SJCRH30 (cell line): ENCODE results near the gene SAT1. TPM values are rescaled to one million over a fixed set of nuclear protein-coding genes. Genes with fewer than 3 reads are reported as not detected.

Source experiments
- DNase-seq, 2 experiments: peaks; one replicate each; pipeline ENCODE4 v3.0.0-alpha.2; 2015 to 2020
- H3K27ac ChIP-seq: fragments of 250-450 bp; sonication (Bioruptor Pico); 2 replicates; pipeline ENCODE4 v1.5.1; 2020; ENCODE audit warnings: mild to moderate bottlenecking, moderate library complexity
- H3K27me3 ChIP-seq: fragments of 250-450 bp; sonication (Bioruptor Pico); 2 replicates; pipeline ENCODE4 v1.5.1; 2020; ENCODE audit warnings: mild to moderate bottlenecking, moderate library complexity
- H3K36me3 ChIP-seq: fragments of 250-450 bp; sonication (Bioruptor Pico); 2 replicates; pipeline ENCODE4 v1.5.1; 2020; ENCODE audit warnings: mild to moderate bottlenecking, moderate library complexity
- H3K4me1 ChIP-seq: fragments of 250-450 bp; sonication (Bioruptor Pico); 2 replicates; pipeline ENCODE4 v1.5.1; 2020; ENCODE audit warnings: mild to moderate bottlenecking, moderate library complexity
- H3K4me3 ChIP-seq: fragments of 250-450 bp; sonication (Bioruptor Pico); 2 replicates; pipeline ENCODE4 v1.5.1; 2020; ENCODE audit warnings: mild to moderate bottlenecking, moderate library complexity
- H3K9me3 ChIP-seq: fragments of 250-450 bp; sonication (Bioruptor Pico); replicated peaks from 2 replicates; pipeline ENCODE4 v1.5.1; 2020; ENCODE audit warnings: mild to moderate bottlenecking, moderate library complexity
- total RNA-seq: library from RNA; depleted of rRNA; stranded (reverse); fragments of >200 nt; shearing (Covaris generic); gene quantifications from 2 replicates; pipeline ENCODE4 v1.2.3, GENCODE V29; 2014

The SAT1 gene
- total RNA-seq, 1 experiment from 2014 or later = 25.6 TPM

- Histone ChIP-seq H3K27ac (no peak overlapping the region), H3K4me1 (no peaks in the 10 kb centered on the region), H3K9me3 (no peaks in the 10 kb centered on the region), H3K27me3 (no peaks in the 10 kb centered on the region), H3K36me3 (peaks cover 4% of the 10 kb centered on the region; the same call in 1 of the 2 replicates), H3K4me3 (no peak overlapping the region)
- DNase-seq = no peak
Measured at GRCh38 chrX:23788521-23788920, 5.5 kb downstream of the SAT1 start.

DNA sequence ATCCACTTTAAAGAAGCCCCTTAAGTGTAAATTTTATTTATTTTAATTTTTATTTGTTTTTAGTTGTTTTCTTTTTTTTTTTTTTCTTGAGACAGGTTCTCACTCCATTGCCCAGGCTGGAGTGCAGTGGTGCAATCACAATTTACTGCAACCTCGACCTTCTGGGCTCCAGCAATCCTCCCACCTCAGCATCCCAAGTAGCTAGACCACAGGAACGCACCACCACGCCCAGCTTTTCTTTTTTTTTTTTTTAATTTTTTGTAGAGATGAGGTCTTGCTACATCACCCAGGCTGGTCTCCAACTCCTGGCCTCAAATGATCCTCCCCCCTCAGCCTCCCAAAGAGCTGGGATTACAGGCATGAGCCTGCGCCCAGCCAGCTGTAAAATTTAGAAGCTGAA lies 6.0 kb downstream of the SAT1 start:
- Histone ChIP-seq H3K4me3 (no peak overlapping the region), H3K9me3 (no peaks in the 10 kb centered on the region), H3K27me3 (no peaks in the 10 kb centered on the region), H3K27ac (no peak overlapping the region), H3K4me1 (no peaks in the 10 kb centered on the region), H3K36me3 (peaks cover 4% of the 10 kb centered on the region; the same call in 1 of the 2 replicates)
- no peak for DNase-seq

DNA sequence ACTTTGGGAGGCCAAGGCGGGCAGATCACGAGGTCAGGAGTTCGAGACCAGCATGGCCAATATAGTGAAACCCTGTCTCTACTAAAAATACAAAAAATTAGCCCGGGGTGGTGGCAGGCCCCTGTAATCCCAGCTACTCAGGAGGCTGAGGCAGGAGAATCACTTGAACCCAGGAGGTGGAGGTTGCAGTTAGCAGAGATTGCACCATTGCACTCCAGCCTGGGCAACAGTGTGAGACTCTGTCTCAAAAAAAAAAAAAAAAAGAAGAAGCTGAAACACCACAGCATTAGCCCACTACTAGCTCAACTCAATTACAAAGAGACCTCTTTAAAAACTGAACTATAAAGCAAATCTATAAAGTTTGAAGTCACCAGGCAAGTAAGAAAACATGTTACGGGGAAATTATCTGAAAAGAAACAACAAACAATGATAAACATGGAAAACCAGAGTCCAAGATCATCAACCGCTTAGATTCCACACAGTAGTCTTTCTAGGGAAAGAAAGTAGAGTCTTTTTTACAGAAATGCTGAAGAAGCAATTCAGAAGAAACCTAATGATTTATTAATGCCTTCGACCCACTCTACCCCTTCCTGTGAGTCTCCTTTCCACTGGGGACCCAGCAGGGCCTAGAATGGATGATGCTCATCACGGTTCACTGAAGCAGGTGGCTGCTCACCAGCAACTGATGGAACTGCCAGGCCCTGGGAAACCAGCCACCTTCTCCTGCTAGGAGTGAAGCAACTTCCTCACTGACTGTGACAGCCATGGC lies 6.6 kb downstream of the SAT1 start:
- DNase-seq = no peak
- Histone ChIP-seq H3K9me3 (no peaks in the 10 kb centered on the region), H3K4me3 (no peak overlapping the region), H3K27ac (no peak overlapping the region), H3K4me1 (no peaks in the 10 kb centered on the region), H3K27me3 (no peaks in the 10 kb centered on the region), H3K36me3 (peaks cover 4% of the 10 kb centered on the region; the same call in 1 of the 2 replicates)

- Histone ChIP-seq H3K4me1 (no peaks in the 10 kb centered on the region), H3K36me3 (peaks cover 4% of the 10 kb centered on the region; the same call in 1 of the 2 replicates), H3K27me3 (no peaks in the 10 kb centered on the region), H3K9me3 (no peaks in the 10 kb centered on the region), H3K27ac (no peak overlapping the region), H3K4me3 (no peak overlapping the region)
- DNase-seq = no peak
Measured at GRCh38 chrX:23790155-23790497, 7.2 kb downstream of the SAT1 start.

- Histone ChIP-seq H3K4me3 (no peak overlapping the region), H3K36me3 (no peaks in the 10 kb centered on the region), H3K9me3 (no peaks in the 10 kb centered on the region), H3K4me1 (no peaks in the 10 kb centered on the region), H3K27ac (no peak overlapping the region), H3K27me3 (no peaks in the 10 kb centered on the region)
- DNase-seq = peak; percentile 9 to 52
Measured at GRCh38 chrX:23792861-23793553, 10.0 kb downstream of the SAT1 start.

GRCh38 chrX:23795221-23795620 lies 12.2 kb downstream of the SAT1 start:
- H3K36me3 ChIP-seq = no peaks in the 10 kb centered on the region
- no peak for DNase-seq
- H3K4me1 ChIP-seq = peaks cover 3% of the 10 kb centered on the region; the same call in 1 of the 2 replicates
- H3K27ac ChIP-seq = no peak overlapping the region
- no peaks in the 10 kb centered on the region for H3K27me3 ChIP-seq
- H3K9me3 ChIP-seq = no peaks in the 10 kb centered on the region
- H3K4me3 ChIP-seq = no peak overlapping the region

GRCh38 chrX:23797371-23798128 lies 14.6 kb downstream of the SAT1 start:
- Histone ChIP-seq H3K27ac (no peak overlapping the region), H3K4me3 (no peak overlapping the region), H3K36me3 (no peaks in the 10 kb centered on the region), H3K9me3 (no peaks in the 10 kb centered on the region), H3K27me3 (no peaks in the 10 kb centered on the region), H3K4me1 (peaks cover 3% of the 10 kb centered on the region; the same call in 1 of the 2 replicates)
- DNase-seq = no peak

GRCh38 chrX:23799469-23800065 lies 16.6 kb downstream of the SAT1 start:
- Histone ChIP-seq H3K4me3 (no peak overlapping the region), H3K27me3 (no peaks in the 10 kb centered on the region), H3K27ac (no peak overlapping the region), H3K4me1 (peaks cover 3% of the 10 kb centered on the region; the same call in 1 of the 2 replicates), H3K36me3 (no peaks in the 10 kb centered on the region), H3K9me3 (no peaks in the 10 kb centered on the region)
- DNase-seq = no peak

DNA sequence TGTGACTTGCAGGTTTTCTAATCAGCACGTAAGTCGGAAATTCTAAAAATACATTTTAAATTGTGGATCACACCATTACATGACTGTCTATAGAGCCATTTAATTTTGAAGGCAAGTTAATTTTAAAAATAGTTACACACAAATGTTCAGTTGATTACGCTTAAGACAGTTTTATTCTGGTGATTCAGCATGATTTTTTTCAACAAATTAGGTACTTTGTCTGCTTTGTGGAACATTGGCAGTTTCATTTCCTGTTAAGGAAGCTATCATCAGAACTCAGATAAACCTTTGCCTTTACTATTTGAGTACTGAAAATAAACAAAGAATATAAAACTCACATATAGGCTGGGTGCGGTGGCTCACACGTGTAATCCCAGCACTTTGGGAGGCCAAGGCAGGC lies 19.5 kb downstream of the SAT1 start:
- Histone ChIP-seq H3K27ac (no peak overlapping the region), H3K4me3 (no peak overlapping the region), H3K36me3 (no peaks in the 10 kb centered on the region), H3K4me1 (peaks cover 10% of the 10 kb centered on the region), H3K9me3 (no peaks in the 10 kb centered on the region), H3K27me3 (no peaks in the 10 kb centered on the region)
- no peak for DNase-seq

- Histone ChIP-seq H3K4me3 (no peak overlapping the region), H3K4me1 (peaks cover 13% of the 10 kb centered on the region), H3K27me3 (no peaks in the 10 kb centered on the region), H3K27ac (no peak overlapping the region), H3K9me3 (no peaks in the 10 kb centered on the region), H3K36me3 (no peaks in the 10 kb centered on the region)
- no peak for DNase-seq
Measured at GRCh38 chrX:23803931-23804381, 21.0 kb downstream of the SAT1 start.

DNA sequence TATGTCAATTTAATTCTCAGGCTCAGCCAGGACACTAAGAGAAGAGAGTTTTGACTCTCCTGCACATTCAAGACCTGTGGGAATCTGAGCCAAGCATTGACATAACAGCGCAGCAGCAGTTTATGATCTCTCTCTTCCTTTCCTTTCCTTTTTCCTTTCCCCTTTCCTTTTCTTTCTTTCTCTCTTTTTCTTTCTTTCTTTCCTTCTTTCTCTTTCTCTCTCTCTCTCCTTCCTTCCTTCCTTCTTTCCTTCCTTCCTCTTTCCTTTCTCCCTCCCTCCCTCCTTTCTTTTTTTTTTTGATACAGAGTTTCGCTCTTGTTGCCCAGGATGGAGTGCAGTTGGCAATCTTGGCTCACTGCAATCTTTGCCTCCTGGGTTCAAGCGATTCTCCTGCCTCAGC lies 21.6 kb downstream of the SAT1 start:
- no peaks in the 10 kb centered on the region for H3K36me3 ChIP-seq
- DNase-seq = no peak
- H3K4me1 ChIP-seq = peaks cover 10% of the 10 kb centered on the region
- no peaks in the 10 kb centered on the region for H3K9me3 ChIP-seq
- H3K27ac ChIP-seq = no peak overlapping the region
- H3K4me3 ChIP-seq = no peak overlapping the region
- no peaks in the 10 kb centered on the region for H3K27me3 ChIP-seq

- Histone ChIP-seq H3K27ac (no peak overlapping the region), H3K27me3 (no peaks in the 10 kb centered on the region), H3K36me3 (no peaks in the 10 kb centered on the region), H3K4me1 (peaks cover 10% of the 10 kb centered on the region), H3K9me3 (no peaks in the 10 kb centered on the region), H3K4me3 (no peak overlapping the region)
- no peak for DNase-seq
Measured at GRCh38 chrX:23805389-23805788, 22.4 kb downstream of the SAT1 start.

DNA sequence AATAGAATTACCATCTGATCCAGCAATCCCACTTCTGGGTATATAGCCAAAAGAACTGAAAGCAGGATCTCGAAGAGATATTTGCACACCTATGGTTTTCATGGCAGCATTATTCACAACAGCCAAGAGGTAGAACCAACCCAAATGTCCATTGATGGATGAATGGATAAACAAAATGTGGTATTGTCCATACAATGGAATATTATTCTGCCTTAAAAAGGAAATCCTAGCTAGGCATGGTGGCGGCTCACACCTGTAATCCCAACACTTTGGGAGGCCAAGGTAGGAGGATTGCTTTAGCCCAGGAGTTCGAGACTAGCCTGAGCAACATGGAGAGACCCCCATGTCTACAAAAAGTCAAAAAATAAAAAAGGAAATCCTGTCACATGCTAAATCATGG lies 27.3 kb downstream of the SAT1 start:
- H3K27ac ChIP-seq = no peak overlapping the region
- no peak for DNase-seq
- H3K9me3 ChIP-seq = no peaks in the 10 kb centered on the region

DNA sequence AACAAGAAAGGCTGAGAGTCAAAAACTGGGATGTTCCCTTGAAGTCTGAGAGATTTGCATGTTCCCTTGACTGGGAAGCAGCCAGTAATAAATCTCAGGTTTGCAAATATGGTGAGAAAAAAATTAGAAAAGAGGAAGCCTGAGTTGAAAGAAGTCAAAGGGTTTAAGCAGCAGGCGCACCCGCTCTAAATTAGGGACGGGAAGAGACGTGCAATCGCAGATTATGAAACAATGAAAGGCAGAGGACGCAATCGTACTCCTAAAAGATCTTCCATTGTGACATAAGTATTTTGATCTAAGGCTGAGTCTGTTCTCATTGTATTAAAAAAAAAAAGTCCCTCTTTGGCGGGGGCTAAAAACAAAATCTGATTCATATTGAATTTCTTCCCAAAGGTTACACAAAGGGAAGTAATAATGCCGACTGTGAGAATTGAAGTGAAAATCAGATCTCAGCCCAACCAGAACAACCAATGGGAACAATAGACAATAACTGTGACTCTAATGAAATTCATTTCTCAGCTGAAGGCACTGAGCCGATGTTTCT lies 28.2 kb downstream of the SAT1 start:
- 0 out of 2 replicates have a peak overlapping the region, but pooled peaks have one; percentile 14 for H3K4me3 ChIP-seq
- DNase-seq = no peak
- H3K36me3 ChIP-seq = no peaks in the 10 kb centered on the region
- peaks cover 10% of the 10 kb centered on the region for H3K4me1 ChIP-seq
- no peaks in the 10 kb centered on the region for H3K9me3 ChIP-seq
- no peak overlapping the region for H3K27ac ChIP-seq
- no peaks in the 10 kb centered on the region for H3K27me3 ChIP-seq

More for the DNA sequence above, 27.3 kb downstream of the SAT1 start:
- H3K4me1 ChIP-seq = peaks cover 10% of the 10 kb centered on the region
- H3K27me3 ChIP-seq = no peaks in the 10 kb centered on the region
- no peaks in the 10 kb centered on the region for H3K36me3 ChIP-seq
- H3K4me3 ChIP-seq = no peak overlapping the region
